Measurements from ENCODE around the gene BMP4. TPM values are rescaled to one million over a fixed set of nuclear protein-coding genes. Genes with fewer than 3 reads are reported as not detected.

The BMP4 gene
- total RNA-seq, 2 donors from 2014 or later, result 11.7 to 14.5 TPM

DNA sequence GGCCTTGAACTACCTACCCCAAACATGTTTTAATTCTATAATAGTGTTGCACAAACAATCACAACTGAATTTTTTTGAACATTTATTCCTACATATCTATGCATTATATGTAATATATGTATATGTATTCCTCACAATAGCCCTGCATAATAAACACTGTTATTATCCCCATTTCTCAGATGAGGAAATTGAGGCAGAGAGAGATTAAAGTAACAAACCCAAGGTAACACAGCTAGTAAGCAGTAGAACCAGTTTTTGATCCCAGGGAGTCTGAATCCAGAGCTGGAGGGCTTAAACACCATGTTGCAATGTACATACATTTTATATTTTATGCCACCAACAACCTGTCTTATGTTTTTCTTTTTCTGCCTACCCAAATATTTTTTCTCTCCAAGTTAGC, 26.5 kb upstream of the BMP4 start:
- Histone ChIP-seq H3K4me3 (no peak overlapping the region), H3K9me3 (no peaks in the 10 kb centered on the region), H3K27ac (no peak overlapping the region), H3K9ac (ENCODE audit: low read depth in 2 of 2, low read length in 2 of 2) (no peak overlapping the region), H3K27me3 (no peaks in the 10 kb centered on the region), H3K36me3 (no peaks in the 10 kb centered on the region), H3K4me1 (no peaks in the 10 kb centered on the region)
- intact Hi-C loops (cut with DNase I), result no loop called here
- DNase-seq, result no peak
- TF ChIP-seq, protein P1, sequence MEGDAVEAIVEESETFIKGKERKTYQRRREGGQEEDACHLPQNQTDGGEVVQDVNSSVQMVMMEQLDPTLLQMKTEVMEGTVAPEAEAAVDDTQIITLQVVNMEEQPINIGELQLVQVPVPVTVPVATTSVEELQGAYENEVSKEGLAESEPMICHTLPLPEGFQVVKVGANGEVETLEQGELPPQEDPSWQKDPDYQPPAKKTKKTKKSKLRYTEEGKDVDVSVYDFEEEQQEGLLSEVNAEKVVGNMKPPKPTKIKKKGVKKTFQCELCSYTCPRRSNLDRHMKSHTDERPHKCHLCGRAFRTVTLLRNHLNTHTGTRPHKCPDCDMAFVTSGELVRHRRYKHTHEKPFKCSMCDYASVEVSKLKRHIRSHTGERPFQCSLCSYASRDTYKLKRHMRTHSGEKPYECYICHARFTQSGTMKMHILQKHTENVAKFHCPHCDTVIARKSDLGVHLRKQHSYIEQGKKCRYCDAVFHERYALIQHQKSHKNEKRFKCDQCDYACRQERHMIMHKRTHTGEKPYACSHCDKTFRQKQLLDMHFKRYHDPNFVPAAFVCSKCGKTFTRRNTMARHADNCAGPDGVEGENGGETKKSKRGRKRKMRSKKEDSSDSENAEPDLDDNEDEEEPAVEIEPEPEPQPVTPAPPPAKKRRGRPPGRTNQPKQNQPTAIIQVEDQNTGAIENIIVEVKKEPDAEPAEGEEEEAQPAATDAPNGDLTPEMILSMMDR (IDR thresholded peaks at IDR 0.05), result no peak

DNA sequence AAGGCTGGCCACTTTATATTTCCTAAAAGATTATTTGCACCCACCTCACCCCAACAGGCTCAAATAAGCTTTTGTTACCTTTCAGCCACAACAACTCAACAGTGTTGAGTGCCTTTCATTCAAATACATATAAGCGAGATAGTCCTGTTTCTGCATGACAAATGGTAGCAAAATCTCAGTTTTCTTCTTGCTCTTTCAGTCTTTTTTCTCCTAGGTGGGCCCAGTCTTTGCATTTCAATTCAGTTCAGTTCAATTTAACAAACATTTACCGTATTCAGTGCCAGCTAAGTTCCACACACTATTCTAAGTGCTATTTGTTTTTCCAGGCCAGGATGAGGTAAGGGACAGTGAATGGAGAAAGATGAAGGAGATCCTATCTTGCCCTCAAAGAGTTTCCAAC, 25.9 kb upstream of the BMP4 start:
- no peak overlapping the region for H3K27ac ChIP-seq
- TF ChIP-seq, protein P1 (IDR thresholded peaks at IDR 0.05), result no peak
- no peak for DNase-seq
- H3K4me1 ChIP-seq, result no peaks in the 10 kb centered on the region
- no peak overlapping the region for H3K4me3 ChIP-seq
- no peaks in the 10 kb centered on the region for H3K27me3 ChIP-seq
- H3K9me3 ChIP-seq, result no peaks in the 10 kb centered on the region
- H3K36me3 ChIP-seq, result no peaks in the 10 kb centered on the region
- intact Hi-C loops (cut with DNase I), result no loop called here
- H3K9ac ChIP-seq (ENCODE audit: low read depth in 2 of 2, low read length in 2 of 2), result no peak overlapping the region

DNA sequence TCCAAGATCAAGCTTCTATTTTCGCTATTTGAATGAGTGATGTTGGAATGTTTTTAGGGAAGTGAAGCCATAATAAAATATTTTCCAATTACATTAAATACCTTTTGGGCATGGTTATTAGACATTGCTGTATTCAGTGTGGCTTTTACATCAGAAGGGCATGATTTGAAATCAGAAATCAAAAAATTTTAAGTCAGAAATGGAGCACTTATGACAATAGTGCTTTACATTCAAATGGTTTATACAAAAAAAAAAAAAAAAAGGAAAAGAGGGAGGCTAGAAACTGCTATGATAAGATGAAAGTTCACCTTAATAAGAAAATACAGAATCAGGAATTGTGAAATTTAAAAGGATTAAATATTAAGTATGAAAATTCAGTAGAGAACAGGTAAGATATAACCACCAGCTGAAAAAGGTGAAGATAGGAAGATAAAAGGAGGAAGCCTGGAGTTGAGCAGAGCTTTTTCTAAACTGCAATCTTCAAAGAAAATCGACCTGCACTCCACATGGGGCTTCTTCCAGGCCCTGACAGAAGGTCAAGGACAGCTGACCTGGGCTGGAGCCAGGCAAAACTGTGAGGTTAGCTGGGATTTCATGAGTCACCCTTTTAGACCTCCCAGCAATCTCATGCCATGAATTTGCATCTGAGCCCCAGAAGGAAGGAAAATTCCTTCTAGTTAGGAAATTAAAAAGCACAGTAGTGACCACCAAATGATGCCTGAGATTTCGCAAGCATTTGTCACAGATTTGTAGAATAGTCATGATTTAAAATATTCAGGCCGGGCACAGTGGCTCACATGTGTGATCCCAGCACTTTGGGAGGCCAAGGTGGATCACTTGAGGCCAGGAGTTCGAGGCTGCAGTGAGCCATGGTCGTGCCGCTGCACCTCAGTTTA, 23.4 kb upstream of the BMP4 start:
- H3K9me3 ChIP-seq, result no peaks in the 10 kb centered on the region
- no peaks in the 10 kb centered on the region for H3K36me3 ChIP-seq
- H3K9ac ChIP-seq (ENCODE audit: low read depth in 2 of 2, low read length in 2 of 2), result no peak overlapping the region
- H3K4me3 ChIP-seq, result no peak overlapping the region
- DNase-seq, result no peak
- intact Hi-C loops (cut with DNase I), result no loop called here
- no peak overlapping the region for H3K27ac ChIP-seq
- TF ChIP-seq, protein P1 (IDR thresholded peaks at IDR 0.05), result no peak
- no peaks in the 10 kb centered on the region for H3K27me3 ChIP-seq
- H3K4me1 ChIP-seq, result no peaks in the 10 kb centered on the region

DNA sequence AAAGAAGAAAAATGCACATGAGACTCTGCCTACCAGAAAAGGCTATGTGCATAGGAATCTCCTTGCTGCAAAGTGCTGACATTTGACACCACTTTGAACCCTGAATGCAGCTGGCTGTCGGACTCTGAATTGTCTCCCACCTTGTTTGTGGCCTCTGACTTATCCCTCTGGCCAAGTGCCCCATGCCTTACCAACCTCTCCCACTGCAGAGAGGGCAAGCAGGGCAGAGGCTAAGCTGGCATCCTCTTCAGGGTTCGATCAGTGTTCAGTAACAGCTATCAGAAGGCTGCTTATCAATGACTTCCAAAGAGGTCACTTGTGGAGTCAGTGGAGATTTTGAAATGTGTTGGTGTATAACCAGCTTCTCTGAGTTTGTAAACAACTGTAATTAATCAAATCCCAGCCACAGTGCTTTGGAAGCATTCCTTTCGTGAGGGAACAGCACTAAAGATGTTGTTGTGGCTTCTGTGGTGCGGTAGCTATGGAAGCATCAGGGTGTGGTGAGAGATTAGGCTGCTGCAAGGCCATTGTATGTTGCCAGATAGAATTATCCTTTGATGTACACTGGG, 22.6 kb upstream of the BMP4 start:
- no peak for DNase-seq
- intact Hi-C loops (cut with DNase I), result no loop called here
- H3K36me3 ChIP-seq, result no peaks in the 10 kb centered on the region
- no peak overlapping the region for H3K27ac ChIP-seq
- H3K4me3 ChIP-seq, result no peak overlapping the region
- H3K9me3 ChIP-seq, result no peaks in the 10 kb centered on the region
- H3K4me1 ChIP-seq, result no peaks in the 10 kb centered on the region
- no peak overlapping the region for H3K9ac ChIP-seq (ENCODE audit: low read depth in 2 of 2, low read length in 2 of 2)
- TF ChIP-seq, protein P1 (IDR thresholded peaks at IDR 0.05), result no peak
- H3K27me3 ChIP-seq, result no peaks in the 10 kb centered on the region

DNA sequence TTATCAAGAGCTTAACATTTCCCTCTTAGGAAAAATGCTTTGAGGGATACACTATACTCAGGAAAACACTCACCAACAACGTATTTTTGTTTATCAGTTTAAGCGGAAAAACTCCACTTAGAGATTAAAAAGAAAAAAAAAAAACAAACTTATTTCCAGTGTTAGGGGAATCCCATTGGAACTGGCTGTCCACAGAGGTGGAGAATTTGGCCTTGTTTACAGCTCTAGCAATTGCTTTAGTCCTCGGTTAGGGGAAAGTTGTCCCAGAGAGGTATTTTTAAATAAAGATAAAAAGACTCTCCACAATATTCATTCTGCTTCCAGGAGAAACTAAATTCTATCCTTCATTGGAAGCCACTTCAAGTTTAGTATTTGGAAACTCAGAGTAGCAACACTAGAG, 21.6 kb upstream of the BMP4 start:
- Histone ChIP-seq H3K27ac (no peak overlapping the region), H3K36me3 (no peaks in the 10 kb centered on the region), H3K4me3 (no peak overlapping the region), H3K4me1 (no peaks in the 10 kb centered on the region), H3K9me3 (no peaks in the 10 kb centered on the region), H3K9ac (ENCODE audit: low read depth in 2 of 2, low read length in 2 of 2) (no peak overlapping the region), H3K27me3 (no peaks in the 10 kb centered on the region)
- intact Hi-C loops (cut with DNase I), result no loop called here
- TF ChIP-seq, protein P1 (IDR thresholded peaks at IDR 0.05), result no peak
- DNase-seq, result no peak

Measured in colonic mucosa (tissue), 4 donors.